Measurements from ENCODE around the gene SOWAHC. TPM values are rescaled to one million over a fixed set of nuclear protein-coding genes. Genes with fewer than 3 reads are reported as not detected.
A peak's percentile ranks its signal among the peaks of the same experiment; 100 is the strongest.

The SOWAHC gene
- total RNA-seq, 4 donors from 2014 or later = 40.6 to 99.5 (median 57.3) TPM

- H3K27ac ChIP-seq = no peak overlapping the region
- no peak for DNase-seq
- TF ChIP-seq CTCF (IDR thresholded peaks at IDR 0.05) (no peak), POLR2A (IDR thresholded peaks at IDR 0.05) (no peak), POLR2AphosphoS5 (IDR thresholded peaks at IDR 0.05) (no peak), EP300 (IDR thresholded peaks at IDR 0.05; ENCODE audit: low read depth) (no peak)
- no peak overlapping the region for H3K4me3 ChIP-seq
- in situ Hi-C loops (cut with MboI; ENCODE audit: low pct_ligation_motif_present in 1 of 4, low pct_unique_long_range_greater_than_20kb in 1 of 4, low sequenced_read_pairs in 3 of 4) (no loop called here), intact Hi-C loops (cut with DNase I; ENCODE audit: low total_unique reads) (no loop called here)
- peaks cover 11 to 40% (median 16%) of the 10 kb centered on the region in 4 donors for H3K4me1 ChIP-seq
- no peaks in the 10 kb centered on the region for H3K36me3 ChIP-seq
- no peaks in the 10 kb centered on the region for H3K27me3 ChIP-seq
- no peaks in the 10 kb centered on the region for H3K9me3 ChIP-seq
- 47 to 79% methylated on average over 2 of the region's 2 CpGs for whole genome bisulfite sequencing, 2 donors (ENCODE audit: low coverage in 1 of 2)
Measured at GRCh38 chr2:109607766-109608165, 6.4 kb upstream of the SOWAHC start.

GRCh38 chr2:109609352-109610024 is 4.7 kb upstream of the SOWAHC start:
- H3K27ac ChIP-seq = peak overlapping the region; percentile 39 to 99 (median 98)
- TF ChIP-seq POLR2A (IDR thresholded peaks at IDR 0.05) (no peak), EP300 (IDR thresholded peaks at IDR 0.05; ENCODE audit: low read depth) (no peak), POLR2AphosphoS5 (IDR thresholded peaks at IDR 0.05) (peak in 1 of 3 donors; percentile 6), CTCF (IDR thresholded peaks at IDR 0.05) (no peak)
- no peak for DNase-seq
- no peak overlapping the region for H3K4me3 ChIP-seq
- 32 to 57% methylated on average over 8 of the region's 8 CpGs for WGBS, 2 donors (ENCODE audit: low coverage in 1 of 2)
- peaks cover 11 to 43% (median 16%) of the 10 kb centered on the region in 4 donors for H3K4me1 ChIP-seq
- H3K27me3 ChIP-seq = no peaks in the 10 kb centered on the region
- intact Hi-C loops (cut with DNase I; ENCODE audit: low total_unique reads) = loop anchor here (5.0 kb wide), 1 partner anchor 83 kb away; no protein-coding TSS in a partner anchor
- in situ Hi-C loops (cut with MboI; ENCODE audit: low pct_ligation_motif_present in 1 of 4, low pct_unique_long_range_greater_than_20kb in 1 of 4, low sequenced_read_pairs in 3 of 4) = no loop called here
- no peaks in the 10 kb centered on the region for H3K9me3 ChIP-seq
- no peaks in the 10 kb centered on the region for H3K36me3 ChIP-seq

GRCh38 chr2:109611467-109612095 is 2.6 kb upstream of the SOWAHC start:
- H3K4me1 ChIP-seq = peaks cover 11 to 51% (median 28%) of the 10 kb centered on the region in 4 donors
- H3K4me3 ChIP-seq = no peak overlapping the region
- no peaks in the 10 kb centered on the region for H3K9me3 ChIP-seq
- H3K27ac ChIP-seq = peak overlapping the region; percentile 98 to 99 (median 98)
- intact Hi-C loops (cut with DNase I; ENCODE audit: low total_unique reads) (loop anchor here (5.0 kb wide), 1 partner anchor 81 kb away; no protein-coding TSS in a partner anchor), in situ Hi-C loops (cut with MboI; ENCODE audit: low pct_ligation_motif_present in 1 of 4, low pct_unique_long_range_greater_than_20kb in 1 of 4, low sequenced_read_pairs in 3 of 4) (no loop called here)
- TF ChIP-seq CTCF (IDR thresholded peaks at IDR 0.05) (peak in 1 of 5 experiments; percentile 14), POLR2A (IDR thresholded peaks at IDR 0.05) (no peak)
- no peak for DNase-seq
- no peaks in the 10 kb centered on the region for H3K36me3 ChIP-seq
- H3K27me3 ChIP-seq = no peaks in the 10 kb centered on the region
- 70 to 72% methylated on average over 4 to 5 of the region's 5 CpGs for WGBS, 2 donors (ENCODE audit: low coverage in 1 of 2)

GRCh38 chr2:109613081-109613921 is 863 bp upstream of the SOWAHC start:
- no peak for TF ChIP-seq EP300 (IDR thresholded peaks at IDR 0.05; ENCODE audit: low read depth)
- peak in 1 of 3 donors; percentile 77 for TF ChIP-seq POLR2AphosphoS5 (IDR thresholded peaks at IDR 0.05)
- Histone ChIP-seq H3K36me3 (no peaks in the 10 kb centered on the region), H3K4me3 (peak overlapping the region; percentile 44 to 82 (median 70)), H3K4me1 (peaks cover 14 to 62% (median 39%) of the 10 kb centered on the region in 4 donors), H3K27me3 (no peaks in the 10 kb centered on the region), H3K27ac (peak overlapping the region; percentile 98 to 99 (median 98)), H3K9me3 (no peaks in the 10 kb centered on the region)
- intact Hi-C loops (cut with DNase I; ENCODE audit: low total_unique reads) = loop anchor here (5.0 kb wide), 1 partner anchor 79 kb away; no protein-coding TSS in a partner anchor
- WGBS, 2 donors (ENCODE audit: low coverage in 1 of 2) = 1 to 9% methylated on average over 15 to 55 of the region's 82 CpGs
- peak; percentile 63 for DNase-seq
- in situ Hi-C loops (cut with MboI; ENCODE audit: low pct_ligation_motif_present in 1 of 4, low pct_unique_long_range_greater_than_20kb in 1 of 4, low sequenced_read_pairs in 3 of 4) = no loop called here
